ENCODE data around the gene PIANP. TPM values are rescaled to one million over a fixed set of nuclear protein-coding genes. Genes with fewer than 3 reads are reported as not detected.
A peak's percentile ranks its signal among the peaks of the same experiment; 100 is the strongest.

Gene PIANP
- total RNA-seq, 1 donor from 2014 or later: 0.40 TPM

GRCh38 chr12:6688999-6689882 is 11.4 kb downstream of the PIANP start, which contains the start of gene ZNF384:
Gene ZNF384 (minus strand): TSS chr12:6689375. CDS start chr12:6679520, 9,855 bp downstream.
- TF ChIP-seq, protein P1, sequence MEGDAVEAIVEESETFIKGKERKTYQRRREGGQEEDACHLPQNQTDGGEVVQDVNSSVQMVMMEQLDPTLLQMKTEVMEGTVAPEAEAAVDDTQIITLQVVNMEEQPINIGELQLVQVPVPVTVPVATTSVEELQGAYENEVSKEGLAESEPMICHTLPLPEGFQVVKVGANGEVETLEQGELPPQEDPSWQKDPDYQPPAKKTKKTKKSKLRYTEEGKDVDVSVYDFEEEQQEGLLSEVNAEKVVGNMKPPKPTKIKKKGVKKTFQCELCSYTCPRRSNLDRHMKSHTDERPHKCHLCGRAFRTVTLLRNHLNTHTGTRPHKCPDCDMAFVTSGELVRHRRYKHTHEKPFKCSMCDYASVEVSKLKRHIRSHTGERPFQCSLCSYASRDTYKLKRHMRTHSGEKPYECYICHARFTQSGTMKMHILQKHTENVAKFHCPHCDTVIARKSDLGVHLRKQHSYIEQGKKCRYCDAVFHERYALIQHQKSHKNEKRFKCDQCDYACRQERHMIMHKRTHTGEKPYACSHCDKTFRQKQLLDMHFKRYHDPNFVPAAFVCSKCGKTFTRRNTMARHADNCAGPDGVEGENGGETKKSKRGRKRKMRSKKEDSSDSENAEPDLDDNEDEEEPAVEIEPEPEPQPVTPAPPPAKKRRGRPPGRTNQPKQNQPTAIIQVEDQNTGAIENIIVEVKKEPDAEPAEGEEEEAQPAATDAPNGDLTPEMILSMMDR (IDR thresholded peaks at IDR 0.05): no peak
- ATAC-seq (ENCODE audit: low read depth) (peak; percentile 77), DNase-seq (peak; percentile 84)
- Mint-ChIP-seq H3K4me1 (peaks cover 52% of the 10 kb centered on the region), H3K27me3 (no peaks in the 10 kb centered on the region), H3K4me3 (peak within 1 kb of the TSS; percentile 94), H3K36me3 (ENCODE audit: low read depth) (peaks cover 33% of the 10 kb centered on the region), H3K27ac (peak within 1 kb of the TSS; percentile 96), H3K9me3 (no peaks in the 10 kb centered on the region)
- intact Hi-C loops (cut with micrococcal nuclease): loop anchor here (1.0 to 5.0 kb wide), 13 partner anchors 8 to 281 kb away; partner anchors contain the start of genes CHD4, COPS7A, EMG1 and IFFO1
- ChIA-PET CTCF (interaction anchor here (1.1 to 1.8 kb wide), 6 partner anchors 25 to 135 kb away, joined by 3 to 13 read pairs (median 6); partner anchors contain the start of genes COPS7A, MLF2 and PTMS), POLR2A (interaction anchor here (0.6 to 3.6 kb wide), 64 partner anchors 8 to 424 kb away, joined by 3 to 232 read pairs (median 8); partner anchors contain the start of genes C12orf57, CDCA3, CHD4 and COPS7A)

- ATAC-seq (ENCODE audit: low read depth) (peak; percentile 16), DNase-seq (no peak)
- TF ChIP-seq, protein P1 (IDR thresholded peaks at IDR 0.05): no peak
- intact Hi-C loops (cut with micrococcal nuclease): loop anchor here (2.0 to 5.0 kb wide), 3 partner anchors 90 to 139 kb away; partner anchors contain the start of genes IFFO1 and P3H3
- POLR2A ChIA-PET: interaction anchor here (0.6 to 3.6 kb wide), 41 partner anchors 8 to 403 kb away, joined by 3 to 232 read pairs (median 9); partner anchors contain the start of genes C12orf57, CDCA3, CHD4 and COPS7A
- Mint-ChIP-seq H3K36me3 (ENCODE audit: low read depth) (peaks cover 36% of the 10 kb centered on the region), H3K27me3 (no peaks in the 10 kb centered on the region), H3K4me1 (peaks cover 52% of the 10 kb centered on the region), H3K27ac (peak overlapping the region; percentile 96), H3K4me3 (peak overlapping the region; percentile 94), H3K9me3 (no peaks in the 10 kb centered on the region)
- CTCF ChIA-PET: interaction anchor here (1.4 to 1.8 kb wide), 5 partner anchors 25 to 135 kb away, joined by 3 to 13 read pairs (median 6); partner anchors contain the start of genes COPS7A, MLF2 and PTMS
Measured at GRCh38 chr12:6688543-6688998, 12.0 kb downstream of the PIANP start.

- no peak overlapping the region for H3K4me3 Mint-ChIP-seq
- DNase-seq (no peak), ATAC-seq (ENCODE audit: low read depth) (no peak)
- CTCF ChIA-PET: no interaction called here
- no peak overlapping the region for H3K27ac Mint-ChIP-seq
- peaks cover 59% of the 10 kb centered on the region for H3K36me3 Mint-ChIP-seq (ENCODE audit: low read depth)
- TF ChIP-seq, protein P1 (IDR thresholded peaks at IDR 0.05): no peak
- peaks cover 56% of the 10 kb centered on the region for H3K4me1 Mint-ChIP-seq
- intact Hi-C loops (cut with micrococcal nuclease): loop anchor here (2.0 to 5.0 kb wide), 2 partner anchors 123 to 141 kb away; partner anchors contain the start of gene P3H3
- H3K27me3 Mint-ChIP-seq: no peaks in the 10 kb centered on the region
- no peaks in the 10 kb centered on the region for H3K9me3 Mint-ChIP-seq
- POLR2A ChIA-PET: interaction anchor here (0.7 to 1.2 kb wide), 3 partner anchors 71 to 91 kb away, joined by 3 to 9 read pairs (median 3); no protein-coding TSS in a partner anchor
Measured at GRCh38 chr12:6685814-6686213, 14.8 kb downstream of the PIANP start.

GRCh38 chr12:6684609-6685008 is 16.0 kb downstream of the PIANP start:
- H3K27me3 Mint-ChIP-seq: no peaks in the 10 kb centered on the region
- ATAC-seq (ENCODE audit: low read depth) (no peak), DNase-seq (no peak)
- peaks cover 69% of the 10 kb centered on the region for H3K36me3 Mint-ChIP-seq (ENCODE audit: low read depth)
- intact Hi-C loops (cut with micrococcal nuclease): loop anchor here (1.0 to 5.0 kb wide), 4 partner anchors 67 to 143 kb away; partner anchors contain the start of gene P3H3
- H3K9me3 Mint-ChIP-seq: no peaks in the 10 kb centered on the region
- ChIA-PET CTCF (interaction anchor here (0.6 to 1.4 kb wide), 19 partner anchors 11 to 147 kb away, joined by 3 to 22 read pairs (median 3); partner anchors contain the start of genes COPS7A, LPAR5 and NOP2), POLR2A (interaction anchor here (0.5 to 1.0 kb wide), 6 partner anchors 21 to 198 kb away, joined by 3 to 8 read pairs (median 4); no protein-coding TSS in a partner anchor)
- peaks cover 48% of the 10 kb centered on the region for H3K4me1 Mint-ChIP-seq
- peak overlapping the region; percentile 5 for H3K27ac Mint-ChIP-seq
- TF ChIP-seq, protein P1 (IDR thresholded peaks at IDR 0.05): no peak
- no peak overlapping the region for H3K4me3 Mint-ChIP-seq
